ENCODE measurements around the gene APBB3.
A peak's percentile ranks its signal among the peaks of the same experiment; 100 is the strongest.

Gene APBB3

GRCh38 chr5:140553657-140554056, 10.7 kb downstream of the APBB3 start:
- no peak for DNase-seq (ENCODE audit: low read depth, low spot score)

GRCh38 chr5:140551872-140552271, 12.5 kb downstream of the APBB3 start:
- DNase-seq (ENCODE audit: low read depth, low spot score) = no peak

GRCh38 chr5:140550147-140551079, 14.0 kb downstream of the APBB3 start:
- no peak for DNase-seq (ENCODE audit: low read depth, low spot score)

GRCh38 chr5:140549237-140550144, 14.9 kb downstream of the APBB3 start:
- no peak for DNase-seq (ENCODE audit: low read depth, low spot score)

- no peak for DNase-seq (ENCODE audit: low read depth, low spot score)
Measured at GRCh38 chr5:140548791-140549190, 15.6 kb downstream of the APBB3 start.

GRCh38 chr5:140548300-140548688, 16.1 kb downstream of the APBB3 start:
- DNase-seq (ENCODE audit: low read depth, low spot score) = no peak

GRCh38 chr5:140547508-140548299, 16.7 kb downstream of the APBB3 start, which contains the start of gene EIF4EBP3:
Gene EIF4EBP3, plus strand, starts transcription at chr5:140547662. Its CDS starts 76 bp downstream, at chr5:140547738.
- peak; percentile 87 for DNase-seq (ENCODE audit: low read depth, low spot score)

- DNase-seq (ENCODE audit: low read depth, low spot score) = no peak
Measured at GRCh38 chr5:140546851-140547507, 17.4 kb downstream of the APBB3 start.

GRCh38 chr5:140545606-140546005, 18.8 kb downstream of the APBB3 start:
- no peak for DNase-seq (ENCODE audit: low read depth, low spot score)

GRCh38 chr5:140544986-140545385, 19.4 kb downstream of the APBB3 start:
- no peak for DNase-seq (ENCODE audit: low read depth, low spot score)

GRCh38 chr5:140542972-140543371, 21.4 kb downstream of the APBB3 start:
- no peak for DNase-seq (ENCODE audit: low read depth, low spot score)

- DNase-seq (ENCODE audit: low read depth, low spot score) = no peak
Measured at GRCh38 chr5:140540227-140540626, 24.2 kb downstream of the APBB3 start.

GRCh38 chr5:140524003-140524402, 40.4 kb downstream of the APBB3 start:
- no peak for DNase-seq (ENCODE audit: low read depth, low spot score)

- DNase-seq (ENCODE audit: low read depth, low spot score) = no peak
Measured at GRCh38 chr5:140513124-140513523, 51.3 kb downstream of the APBB3 start.

GRCh38 chr5:140509898-140510297, 54.5 kb downstream of the APBB3 start:
- no peak for DNase-seq (ENCODE audit: low read depth, low spot score)
